NK-92 (cell line): ENCODE measurements around the gene AMPD2.
"Not testable (repeated sequence)": the region's sequence is repeated elsewhere in the genome, so short reads cannot be mapped to it uniquely, and the experiment has no call there.

Experiments used
- DNase-seq: peaks from one replicate; lab custom pipeline; 2025; ENCODE audit not compliant: unreplicated experiment; lab: John Stamatoyannopoulos, UW

The AMPD2 gene

GRCh38 chr1:109676683-109677381 lies 57.2 kb downstream of the AMPD2 start:
- not testable (repeated sequence) for DNase-seq

- no peak for DNase-seq
Measured at GRCh38 chr1:109677459-109677858, 57.8 kb downstream of the AMPD2 start.

- not testable (repeated sequence) for DNase-seq
Measured at GRCh38 chr1:109678637-109679036, 59.0 kb downstream of the AMPD2 start.
